COLO829 (cell line): ENCODE results near the gene COPG2.
"Not testable (repeated sequence)": the region's sequence is repeated elsewhere in the genome, so short reads cannot be mapped to it uniquely, and the experiment has no call there.

ENCODE experiments used
- DNase-seq: peaks from one replicate; pipeline ENCODE4 v3.0.0; 2012; ENCODE audit warnings: low spot score

COPG2 gene

GRCh38 chr7:130668258-130669084 lies at the start of gene COPG2:
COPG2 (minus strand) TSS chr7:130668748; CDS start chr7:130668668, 80 bp downstream.
- DNase-seq, result peak; percentile 88

DNA sequence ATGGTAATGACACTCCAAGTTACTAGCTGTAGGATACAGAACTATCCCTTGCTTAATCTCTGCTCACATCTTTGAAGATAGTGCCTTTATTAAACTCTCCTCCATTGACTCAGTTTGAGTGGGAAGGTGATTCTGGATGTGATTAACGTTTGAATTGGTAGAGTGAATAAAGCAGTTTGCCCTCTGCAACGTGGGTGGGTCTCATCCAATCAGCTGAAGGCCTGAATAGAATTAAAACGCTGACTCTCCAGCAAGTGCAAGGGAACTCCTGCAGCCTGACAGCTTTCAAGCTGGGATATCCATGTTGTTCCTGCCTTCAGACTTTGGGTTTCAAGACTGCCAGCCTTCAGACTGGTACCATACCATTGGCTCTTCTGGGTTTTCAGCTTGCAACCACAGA lies 43.9 kb upstream of the COPG2 start:
- no peak for DNase-seq

- DNase-seq, result no peak
These were observed 40.2 kb upstream of the COPG2 start for GRCh38 chr7:130708766-130709165.

DNA sequence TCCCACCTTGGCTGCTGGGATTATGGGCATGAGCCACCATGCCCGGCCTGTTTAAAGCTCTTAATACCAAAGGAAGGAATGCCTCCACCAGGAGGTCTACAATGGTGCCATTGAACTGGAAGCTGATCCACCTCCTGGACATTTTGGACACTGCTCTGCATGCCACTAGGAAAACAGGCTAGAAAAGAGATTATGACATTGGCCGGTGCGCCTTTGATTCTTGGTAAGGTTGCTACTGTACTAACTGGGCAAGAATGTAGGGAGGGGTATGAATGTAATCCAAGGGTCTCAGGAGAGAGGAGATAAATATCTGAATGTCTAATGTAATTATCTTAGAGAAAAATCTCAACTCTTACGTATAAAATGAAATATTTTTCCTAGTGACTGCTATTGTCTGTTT lies 39.5 kb upstream of the COPG2 start:
- no peak for DNase-seq

GRCh38 chr7:130703851-130704250 lies 35.3 kb upstream of the COPG2 start:
- no peak for DNase-seq

DNA sequence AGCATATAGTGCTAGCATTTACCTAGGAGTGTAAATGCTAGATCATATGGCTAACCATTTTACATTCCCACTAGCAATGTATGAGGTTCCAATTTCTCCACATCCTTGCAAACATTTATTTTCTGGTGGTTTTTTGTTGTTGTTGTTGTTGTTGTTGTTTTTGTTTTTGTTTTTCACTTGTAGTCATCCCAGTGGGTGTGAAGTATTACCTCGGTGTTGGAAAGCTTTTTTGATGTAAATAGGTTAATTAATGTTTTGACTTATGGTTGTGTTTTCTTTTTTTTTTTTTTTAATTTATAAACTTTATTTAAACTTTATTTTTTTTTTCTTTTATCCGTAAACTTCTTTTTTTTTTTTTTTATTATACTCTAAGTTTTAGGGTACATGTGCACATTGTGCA lies 33.1 kb upstream of the COPG2 start:
- no peak for DNase-seq

DNA sequence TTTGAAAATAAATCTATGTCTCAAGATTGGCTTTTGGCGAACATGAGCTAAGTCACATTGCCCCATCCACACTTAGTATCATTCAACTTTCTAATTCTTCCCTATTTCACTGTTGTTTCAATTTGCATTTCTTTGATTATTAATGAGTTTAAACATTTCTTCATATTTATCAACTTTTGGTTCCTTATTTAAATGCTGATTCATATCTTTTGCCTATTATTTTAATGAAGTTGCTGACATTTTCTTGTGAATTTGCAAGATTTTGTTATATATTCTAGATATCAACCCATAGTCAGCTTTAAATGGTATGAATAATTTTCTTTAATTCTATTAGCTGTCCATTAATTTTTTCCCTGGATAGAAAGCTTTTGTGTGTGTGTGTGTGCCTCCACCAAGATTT lies 32.2 kb upstream of the COPG2 start:
- no peak for DNase-seq

GRCh38 chr7:130699686-130700085 lies 31.1 kb upstream of the COPG2 start:
- no peak for DNase-seq

- DNase-seq, result no peak
These were observed 29.3 kb upstream of the COPG2 start for GRCh38 chr7:130697820-130698219.

- DNase-seq, result peak; percentile 42
These were observed 27.3 kb upstream of the COPG2 start for GRCh38 chr7:130695840-130696239.

DNA sequence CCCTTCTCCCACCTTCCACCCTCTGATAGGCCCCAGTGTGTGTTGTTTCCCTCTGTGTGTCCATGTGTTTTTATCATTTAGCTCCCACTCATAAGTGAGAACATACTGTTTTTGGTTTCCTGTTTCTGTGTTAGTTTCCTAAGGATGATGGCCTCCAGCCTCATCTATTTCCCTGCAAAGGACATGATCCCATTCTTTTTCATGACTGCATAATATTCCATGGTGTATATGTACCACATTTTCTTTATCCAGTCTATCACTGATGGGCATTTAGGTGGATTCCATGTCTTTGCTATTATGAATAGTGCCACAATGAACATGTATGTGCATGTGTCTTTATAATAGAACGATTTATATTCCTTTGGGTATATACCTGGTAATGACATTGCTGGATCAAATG lies 23.8 kb upstream of the COPG2 start:
- not testable (repeated sequence) for DNase-seq

- no peak for DNase-seq
These were observed 21.1 kb upstream of the COPG2 start for GRCh38 chr7:130689683-130690082.

DNA sequence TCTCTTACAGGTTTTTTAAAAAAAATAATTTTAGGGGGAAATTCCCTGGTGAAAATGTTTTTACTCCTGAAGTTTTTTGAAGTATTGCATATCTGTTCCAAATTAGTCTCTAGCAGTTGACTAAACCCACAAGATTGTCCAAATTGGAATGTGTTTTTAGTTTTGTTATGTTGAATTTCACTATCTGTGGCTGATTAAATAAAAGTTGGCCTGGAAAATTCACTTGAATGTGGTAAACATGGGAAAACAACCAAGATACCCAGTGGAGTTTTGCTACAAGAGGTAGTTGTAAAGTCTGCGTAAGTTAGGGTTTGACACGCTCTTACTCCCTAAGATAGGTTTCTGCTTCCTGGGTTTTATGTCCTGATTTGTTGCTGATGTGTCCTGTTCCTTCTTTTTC lies 14.5 kb upstream of the COPG2 start:
- no peak for DNase-seq

DNA sequence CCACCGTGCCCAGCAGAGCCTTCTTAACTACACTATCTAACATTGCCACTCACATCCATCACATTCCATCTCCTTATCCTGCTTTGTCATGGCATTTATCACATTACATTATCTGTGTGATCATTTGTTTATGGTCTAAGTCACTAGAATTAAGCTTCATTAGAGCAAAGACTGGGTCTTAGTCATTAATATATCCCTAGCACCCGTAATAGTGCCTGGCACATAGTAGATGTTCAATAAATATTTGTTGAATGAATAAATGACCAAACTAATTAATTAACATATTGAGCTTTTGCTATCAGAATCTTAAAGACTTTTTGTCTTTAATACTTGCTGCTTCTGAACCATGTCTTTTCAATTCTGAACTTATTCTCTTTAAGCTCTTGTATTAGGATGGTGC lies 5.9 kb upstream of the COPG2 start:
- no peak for DNase-seq

DNA sequence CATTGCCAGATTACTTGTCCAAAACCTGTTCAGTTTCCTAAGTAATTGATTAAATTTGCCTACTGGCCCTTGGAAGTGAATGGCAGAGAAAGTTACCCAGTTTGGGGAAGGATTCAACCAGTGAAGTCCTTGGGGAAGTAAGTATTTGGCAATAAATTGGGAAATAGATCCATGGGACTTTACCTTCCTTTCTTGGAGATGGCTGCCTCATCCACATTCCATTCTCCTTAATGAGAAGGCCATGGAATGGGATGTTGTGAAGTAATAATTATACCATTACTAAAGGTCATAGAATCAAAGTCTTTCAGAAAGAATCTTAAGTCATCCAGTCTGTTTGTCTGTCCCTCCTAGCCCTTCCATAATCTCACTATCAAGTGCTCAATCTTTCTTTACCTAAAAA lies 4.5 kb upstream of the COPG2 start:
- DNase-seq, result no peak

GRCh38 chr7:130672146-130672545 lies 3.6 kb upstream of the COPG2 start:
- peak; percentile 88 for DNase-seq

DNA sequence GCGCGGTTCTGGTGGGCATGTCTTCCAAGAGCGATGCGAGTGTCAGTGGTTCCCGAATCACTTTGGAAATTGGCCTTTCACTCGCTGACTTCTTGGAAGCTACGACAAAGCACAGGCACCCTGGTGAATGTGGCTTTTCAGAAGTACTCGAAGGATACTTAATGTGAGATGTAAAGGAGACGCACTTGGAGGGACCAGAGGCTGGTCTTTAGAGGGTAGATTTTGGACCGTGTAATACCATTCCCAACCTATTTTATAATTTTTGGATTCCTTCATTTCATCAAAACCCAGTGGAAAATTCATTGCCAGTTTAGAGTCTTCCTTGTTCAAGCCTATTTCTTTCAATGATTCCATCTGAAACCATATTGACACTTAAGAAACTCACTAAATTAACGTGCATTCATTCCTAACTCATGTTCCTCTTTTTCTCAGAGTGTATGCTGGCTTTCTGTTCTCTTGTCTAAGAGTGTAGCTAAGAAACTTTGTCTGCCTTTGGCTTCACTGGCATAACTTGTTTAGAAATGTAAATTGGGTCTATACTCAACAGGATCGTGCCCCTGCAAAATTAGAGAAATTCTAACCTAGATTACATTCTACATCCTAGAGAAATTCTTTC lies 645 bp upstream of the COPG2 start:
- DNase-seq, result no peak

GRCh38 chr7:130667593-130668257 lies 823 bp downstream of the COPG2 start:
- no peak for DNase-seq

GRCh38 chr7:130662426-130662825 lies 6.1 kb downstream of the COPG2 start:
- DNase-seq, result no peak

GRCh38 chr7:130655286-130655685 lies 13.3 kb downstream of the COPG2 start:
- no peak for DNase-seq

DNA sequence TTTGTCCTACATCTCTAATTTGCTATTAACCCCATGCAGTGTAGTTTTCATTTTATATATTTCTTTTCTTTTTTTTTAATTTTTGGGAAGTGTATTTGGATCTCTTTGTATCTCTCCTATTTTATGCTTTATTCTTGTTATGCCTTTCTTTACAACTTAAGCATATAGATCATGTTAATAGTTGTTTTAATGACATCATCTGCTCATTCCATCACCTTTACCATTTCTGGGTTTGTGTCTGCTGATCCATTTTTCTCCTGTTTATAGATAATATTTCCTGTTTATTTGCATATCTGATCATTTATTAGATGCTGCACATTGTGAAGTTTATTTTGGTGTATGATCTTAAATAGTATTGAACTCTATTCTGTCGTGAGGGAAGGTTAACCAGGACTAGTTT lies 13.7 kb downstream of the COPG2 start:
- DNase-seq, result no peak

- no peak for DNase-seq
These were observed 17.9 kb downstream of the COPG2 start for GRCh38 chr7:130650611-130651120.
